Endothelial cell of umbilical vein (primary cell): ENCODE measurements around the gene KIF5C. TPM values are rescaled to one million over a fixed set of nuclear protein-coding genes. Genes with fewer than 3 reads are reported as not detected.

ENCODE experiments used
- BruUV-seq: library from RNA; stranded (reverse); fragments of 400-500 nt; replicated peaks from 2 replicates; lab custom pipeline; 2021; lab: Mats Ljungman, UMichigan
- CTCF ChIA-PET: fragments of 300-600, 350-600 bp; sonication (Branson Sonifier 250); formaldehyde crosslinking; loops from one replicate; lab custom pipeline; 2021; ENCODE audit warnings: antibody characterized with exemption, inconsistent platforms; lab: Charles Lee
- POLR2A ChIA-PET: fragments of 300-600, 350-600 bp; sonication (Branson Sonifier 250); formaldehyde crosslinking; loops from one replicate; lab custom pipeline; 2021; ENCODE audit warnings: antibody characterized with exemption, inconsistent platforms; lab: Charles Lee
- DNase-seq: peaks from one replicate; pipeline ENCODE4 v3.0.0-alpha.2; 2011; ENCODE audit warnings: low read depth, low spot score
- FAIRE-seq: peaks from 2 replicates; lab custom pipeline; 2011; peaks lifted over from hg19 to GRCh38; lab: Jason Lieb, UNC
- H2AFZ ChIP-seq: 2 replicates; pipeline ENCODE4 v1.6.0; 2012; ENCODE audit warnings: low read depth, low read length, control low read depth, inconsistent platforms
- H3K27ac ChIP-seq: 2 replicates; pipeline ENCODE4 v1.5.1; 2011; ENCODE audit warnings: low read depth, mild to moderate bottlenecking, control low read depth, low read length, moderate library complexity; ENCODE audit not compliant: insufficient read depth
- H3K27me3 ChIP-seq, 2 experiments: 2 replicates each; pipeline versions ENCODE4 v1.6.0 to v1.6.1; 2011; ENCODE audit warnings: low read length in 2 of 2, mixed read lengths in 1 of 2; ENCODE audit not compliant: control insufficient read depth in 2 of 2, insufficient read depth in 2 of 2
- H3K36me3 ChIP-seq, 2 experiments: 2 replicates in 1 of 2; 3 replicates in 1 of 2; pipeline ENCODE4 v1.5.1; 2011; ENCODE audit warnings: low read length in 2 of 2, mild to moderate bottlenecking in 1 of 2, moderate library complexity in 1 of 2; ENCODE audit not compliant: control insufficient read depth in 2 of 2, insufficient read depth in 2 of 2; ENCODE audit errors: extremely low read depth in 1 of 2
- H3K4me1 ChIP-seq: 3 replicates; pipeline ENCODE4 v1.5.1; 2011; ENCODE audit warnings: mild to moderate bottlenecking, low read length; ENCODE audit not compliant: control insufficient read depth, insufficient read depth; ENCODE audit errors: extremely low read depth
- H3K4me2 ChIP-seq: 2 replicates; pipeline ENCODE4 v1.6.1; 2011; ENCODE audit warnings: low read length, control low read depth, mixed read lengths; ENCODE audit not compliant: insufficient read depth
- H3K4me3 ChIP-seq, 3 experiments: fragments of 200-600 bp in 1 of 3; sonication (generic), shearing (Covaris generic) in 1 of 3; replicated peaks in 1 of 3; 2 replicates each; pipeline ENCODE4 v1.5.1; 2011 to 2016; ENCODE audit warnings: control low read depth in 3 of 3, low read length in 3 of 3, mild to moderate bottlenecking in 2 of 3, inconsistent platforms in 1 of 3, low read depth in 1 of 3, moderate library complexity in 1 of 3; ENCODE audit not compliant: insufficient read depth in 1 of 3
- H3K79me2 ChIP-seq: 2 replicates; pipeline ENCODE4 v1.6.0; 2012; ENCODE audit warnings: low read length, inconsistent platforms; ENCODE audit not compliant: control insufficient read depth, insufficient read depth
- H3K9ac ChIP-seq: replicated peaks from 2 replicates; pipeline ENCODE3; 2011; ENCODE audit warnings: low read length, control low read depth; ENCODE audit not compliant: insufficient read depth; ENCODE audit errors: extremely low read depth
- H3K9me1 ChIP-seq: replicated peaks from 3 replicates; pipeline ENCODE4 v1.6.0; 2011; ENCODE audit warnings: mild to moderate bottlenecking, low read length; ENCODE audit not compliant: control insufficient read depth, insufficient read depth; ENCODE audit errors: extremely low read depth
- H3K9me3 ChIP-seq: replicated peaks from 2 replicates; pipeline ENCODE4 v1.5.1; 2012; ENCODE audit warnings: low read length, inconsistent platforms; ENCODE audit not compliant: control insufficient read depth, insufficient read depth
- H4K20me1 ChIP-seq: replicated peaks from 2 replicates; pipeline ENCODE3; 2011; ENCODE audit warnings: mild to moderate bottlenecking, low read length; ENCODE audit not compliant: control insufficient read depth, insufficient read depth; ENCODE audit errors: extremely low read depth
- CTCF ChIP-seq, 2 donors: IDR thresholded peaks; 1 replicate in 1 of 2; 2 replicates in 1 of 2; pipeline ENCODE4 v1.5.1; 2011; ENCODE audit warnings: low read length in 2 of 2, mild to moderate bottlenecking in 2 of 2, moderate library complexity in 2 of 2, control low read depth in 1 of 2, inconsistent platforms in 1 of 2, low read depth in 1 of 2; ENCODE audit not compliant: insufficient read depth in 1 of 2; ENCODE audit errors: extremely low read depth in 1 of 2
- EZH2 ChIP-seq: IDR thresholded peaks from 2 replicates; pipeline ENCODE4 v1.6.1; 2012; ENCODE audit warnings: borderline replicate concordance, low read depth, mild to moderate bottlenecking, moderate library complexity, low read length, inconsistent platforms; ENCODE audit not compliant: severe bottlenecking
- FOS ChIP-seq: IDR thresholded peaks from 2 replicates; pipeline ENCODE4 v1.6.1; 2011; ENCODE audit warnings: mild to moderate bottlenecking, low read length, moderate library complexity, borderline replicate concordance; ENCODE audit not compliant: insufficient read depth
- GATA2 ChIP-seq: IDR thresholded peaks from 2 replicates; pipeline ENCODE4 v1.7.0; 2011; ENCODE audit warnings: low read depth, mild to moderate bottlenecking, moderate library complexity, mixed read lengths, low read length; ENCODE audit not compliant: insufficient read length, insufficient read depth
- JUN ChIP-seq: IDR thresholded peaks from 2 replicates; pipeline ENCODE4 v1.6.1; 2011; ENCODE audit warnings: borderline replicate concordance, low read depth; ENCODE audit not compliant: insufficient read length, insufficient read depth
- MAX ChIP-seq: IDR thresholded peaks from 2 replicates; pipeline ENCODE4 v1.6.1; 2011; ENCODE audit not compliant: insufficient read depth, insufficient read length
- MYC ChIP-seq: IDR thresholded peaks from one replicate; pipeline ENCODE4 v1.6.1; 2011; ENCODE audit warnings: mild to moderate bottlenecking, low read depth, low read length
- POLR2A ChIP-seq: IDR thresholded peaks from 2 replicates; pipeline ENCODE4 v1.6.1; 2012; ENCODE audit warnings: low read depth, mild to moderate bottlenecking, control low read depth, low read length
- POLR2AphosphoS5 ChIP-seq: IDR thresholded peaks from 2 replicates; pipeline ENCODE4 v1.6.1; 2012; ENCODE audit warnings: low read depth, mild to moderate bottlenecking, control low read depth, low read length, moderate library complexity; ENCODE audit not compliant: insufficient read depth
- dilution Hi-C: fragments of 300-500 bp; cut with MboI; formaldehyde crosslinking; loops from one replicate; pipeline ENCODE4 v1.15.0; 2019; ENCODE audit warnings: low sequenced_read_pairs; ENCODE audit not compliant: extremely low pct_ligation_motif_present
- intact Hi-C: fragments of 100-400 bp; cut with micrococcal nuclease; formaldehyde crosslinking; loops from one replicate; pipeline ENCODE4 v1.10.0; 2022
- polyA plus RNA-seq, 4 experiments: library from polyadenylated mRNA; depleted of rRNA in 3 of 4; stranded (reverse) in 3 of 4; unstranded in 1 of 4; fragments of >200 nt; gene quantifications; 2 replicates each; pipeline versions ENCODE4 v1.2.1 to v1.2.3, GENCODE V29; 2011 to 2012; ENCODE audit warnings: missing spikeins in 1 of 4
- total RNA-seq: library from RNA; stranded (reverse); gene quantifications from 2 replicates; pipeline ENCODE4 v1.2.3, GENCODE V29; 2021

Gene KIF5C
- total and polyA plus RNA-seq, 2 donors (not counting 3 experiments of a cell fraction or from before 2014, with no cell fraction given): 0.01 to 0.55 TPM

DNA sequence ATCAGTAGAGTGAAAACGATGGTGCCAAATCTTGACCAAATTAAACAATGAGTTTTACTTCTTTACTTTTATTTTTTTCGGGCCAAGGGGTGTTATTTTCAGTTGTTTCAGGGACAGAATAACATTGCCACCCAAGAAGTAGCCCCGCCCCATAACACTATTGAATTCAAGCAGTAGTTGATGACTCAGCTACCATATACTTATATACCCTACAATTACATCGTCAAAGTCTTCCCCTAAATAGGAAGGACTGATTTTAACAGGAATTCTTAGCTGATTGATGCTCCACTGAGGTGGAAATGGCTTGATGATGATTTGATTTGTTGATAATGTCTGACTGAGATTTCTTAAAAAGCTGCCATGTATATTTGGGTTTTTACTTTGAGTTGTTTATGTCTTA is 188.2 kb downstream of the KIF5C start:
- no TSS peak for BruUV-seq
- FAIRE-seq (no peak), DNase-seq (no peak)
- ChIA-PET POLR2A (no interaction called here), CTCF (interaction anchor here (1.5 kb wide), 1 partner anchor 46 kb away, joined by 3 read pairs; no protein-coding TSS in a partner anchor)
- no peaks in the 10 kb centered on the region for H3K4me1 ChIP-seq
- no peaks in the 10 kb centered on the region for H3K9me1 ChIP-seq
- no peak overlapping the region for H2AFZ ChIP-seq
- H3K27me3 ChIP-seq: no peaks in the 10 kb centered on the region
- TF ChIP-seq FOS (no peak), POLR2AphosphoS5 (no peak), POLR2A (no peak), MYC (no peak), JUN (no peak), EZH2 (no peak), CTCF (IDR thresholded peaks at IDR 0.05; ENCODE audit: extremely low read depth in 1 of 2, insufficient read depth in 1 of 2, low read depth in 1 of 2, low read length in 2 of 2) (no peak), MAX (no peak), GATA2 (no peak)
- dilution Hi-C loops (no loop called here), intact Hi-C loops (no loop called here)
- H3K9me3 ChIP-seq: no peaks in the 10 kb centered on the region
- H4K20me1 ChIP-seq: no peaks in the 10 kb centered on the region
- H3K27ac ChIP-seq: no peak overlapping the region
- no peak overlapping the region for H3K4me2 ChIP-seq
- no peaks in the 10 kb centered on the region for H3K36me3 ChIP-seq
- no peak overlapping the region for H3K4me3 ChIP-seq
- no peak overlapping the region for H3K9ac ChIP-seq
- no peaks in the 10 kb centered on the region for H3K79me2 ChIP-seq
